ENCODE measurements around the gene THAP8. TPM values are rescaled to one million over a fixed set of nuclear protein-coding genes. Genes with fewer than 3 reads are reported as not detected.

Gene THAP8
- total RNA-seq, 1 experiment from 2014 or later: 7.6 TPM

GRCh38 chr19:36026091-36026876, 27.8 kb downstream of the THAP8 start:
- ChIA-PET POLR2A (no interaction called here), CTCF (no interaction called here)
- Histone ChIP-seq H3K27me3 (replicated peaks; ENCODE audit: control insufficient read depth, insufficient read depth, low read length) (no peaks in the 10 kb centered on the region), H3K4me3 (ENCODE audit: low read depth, low read length) (no peak overlapping the region), H3K4me1 (no peaks in the 10 kb centered on the region), H3K9me3 (no peaks in the 10 kb centered on the region), H3K36me3 (ENCODE audit: control insufficient read depth, insufficient read depth, low read length) (no peaks in the 10 kb centered on the region; the same call in 1 of the 2 replicates)
- BruUV-seq (replicated peaks): no TSS peak
- intact Hi-C loops (cut with micrococcal nuclease; ENCODE audit: unreplicated experiment): no loop called here
- Mint-ChIP-seq H3K27me3 (ENCODE audit: insufficient read depth, unreplicated experiment) (no peaks in the 10 kb centered on the region), H3K27ac (ENCODE audit: unreplicated experiment) (no peak overlapping the region), H3K9me3 (ENCODE audit: unreplicated experiment) (no peaks in the 10 kb centered on the region), H3K36me3 (ENCODE audit: insufficient read depth, unreplicated experiment) (peaks cover 22% of the 10 kb centered on the region), H3K4me3 (ENCODE audit: unreplicated experiment) (no peak overlapping the region), H3K4me1 (ENCODE audit: low read depth, unreplicated experiment) (peaks cover 3% of the 10 kb centered on the region)
- no peak for DNase-seq
- TF ChIP-seq, protein P1, sequence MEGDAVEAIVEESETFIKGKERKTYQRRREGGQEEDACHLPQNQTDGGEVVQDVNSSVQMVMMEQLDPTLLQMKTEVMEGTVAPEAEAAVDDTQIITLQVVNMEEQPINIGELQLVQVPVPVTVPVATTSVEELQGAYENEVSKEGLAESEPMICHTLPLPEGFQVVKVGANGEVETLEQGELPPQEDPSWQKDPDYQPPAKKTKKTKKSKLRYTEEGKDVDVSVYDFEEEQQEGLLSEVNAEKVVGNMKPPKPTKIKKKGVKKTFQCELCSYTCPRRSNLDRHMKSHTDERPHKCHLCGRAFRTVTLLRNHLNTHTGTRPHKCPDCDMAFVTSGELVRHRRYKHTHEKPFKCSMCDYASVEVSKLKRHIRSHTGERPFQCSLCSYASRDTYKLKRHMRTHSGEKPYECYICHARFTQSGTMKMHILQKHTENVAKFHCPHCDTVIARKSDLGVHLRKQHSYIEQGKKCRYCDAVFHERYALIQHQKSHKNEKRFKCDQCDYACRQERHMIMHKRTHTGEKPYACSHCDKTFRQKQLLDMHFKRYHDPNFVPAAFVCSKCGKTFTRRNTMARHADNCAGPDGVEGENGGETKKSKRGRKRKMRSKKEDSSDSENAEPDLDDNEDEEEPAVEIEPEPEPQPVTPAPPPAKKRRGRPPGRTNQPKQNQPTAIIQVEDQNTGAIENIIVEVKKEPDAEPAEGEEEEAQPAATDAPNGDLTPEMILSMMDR (IDR thresholded peaks at IDR 0.05; ENCODE audit: insufficient read depth in 1 of 2, low read depth in 1 of 2, low read length in 1 of 2, severe bottlenecking in 1 of 2, unreplicated experiment in 1 of 2): no peak

GRCh38 chr19:36025541-36025940, 28.5 kb downstream of the THAP8 start:
- Histone ChIP-seq H3K27me3 (replicated peaks; ENCODE audit: control insufficient read depth, insufficient read depth, low read length) (no peaks in the 10 kb centered on the region), H3K36me3 (ENCODE audit: control insufficient read depth, insufficient read depth, low read length) (no peaks in the 10 kb centered on the region; the same call in 1 of the 2 replicates), H3K4me1 (no peaks in the 10 kb centered on the region), H3K4me3 (ENCODE audit: low read depth, low read length) (no peak overlapping the region), H3K9me3 (no peaks in the 10 kb centered on the region)
- Mint-ChIP-seq H3K4me1 (ENCODE audit: low read depth, unreplicated experiment) (no peaks in the 10 kb centered on the region), H3K9me3 (ENCODE audit: unreplicated experiment) (no peaks in the 10 kb centered on the region), H3K27ac (ENCODE audit: unreplicated experiment) (no peak overlapping the region), H3K36me3 (ENCODE audit: insufficient read depth, unreplicated experiment) (peaks cover 24% of the 10 kb centered on the region), H3K4me3 (ENCODE audit: unreplicated experiment) (no peak overlapping the region), H3K27me3 (ENCODE audit: insufficient read depth, unreplicated experiment) (no peaks in the 10 kb centered on the region)
- intact Hi-C loops (cut with micrococcal nuclease; ENCODE audit: unreplicated experiment): no loop called here
- no TSS peak for BruUV-seq (replicated peaks)
- POLR2A ChIA-PET: no interaction called here
- no peak for DNase-seq
- CTCF ChIA-PET: no interaction called here
- TF ChIP-seq, protein P1 (IDR thresholded peaks at IDR 0.05; ENCODE audit: insufficient read depth in 1 of 2, low read depth in 1 of 2, low read length in 1 of 2, severe bottlenecking in 1 of 2, unreplicated experiment in 1 of 2): no peak

- no TSS peak for BruUV-seq (replicated peaks)
- H3K36me3 ChIP-seq (ENCODE audit: control insufficient read depth, insufficient read depth, low read length): no peaks in the 10 kb centered on the region; the same call in 1 of the 2 replicates
- H3K27me3 ChIP-seq (replicated peaks; ENCODE audit: control insufficient read depth, insufficient read depth, low read length): no peaks in the 10 kb centered on the region
- Mint-ChIP-seq H3K4me1 (ENCODE audit: low read depth, unreplicated experiment) (no peaks in the 10 kb centered on the region), H3K9me3 (ENCODE audit: unreplicated experiment) (no peaks in the 10 kb centered on the region), H3K4me3 (ENCODE audit: unreplicated experiment) (no peak overlapping the region), H3K27ac (ENCODE audit: unreplicated experiment) (no peak overlapping the region), H3K27me3 (ENCODE audit: insufficient read depth, unreplicated experiment) (no peaks in the 10 kb centered on the region), H3K36me3 (ENCODE audit: insufficient read depth, unreplicated experiment) (peaks cover 15% of the 10 kb centered on the region)
- H3K4me3 ChIP-seq (ENCODE audit: low read depth, low read length): no peak overlapping the region
- POLR2A ChIA-PET: no interaction called here
- TF ChIP-seq, protein P1 (IDR thresholded peaks at IDR 0.05; ENCODE audit: insufficient read depth in 1 of 2, low read depth in 1 of 2, low read length in 1 of 2, severe bottlenecking in 1 of 2, unreplicated experiment in 1 of 2): no peak
- DNase-seq: no peak
- CTCF ChIA-PET: no interaction called here
- no peaks in the 10 kb centered on the region for H3K9me3 ChIP-seq
- intact Hi-C loops (cut with micrococcal nuclease; ENCODE audit: unreplicated experiment): no loop called here
- no peaks in the 10 kb centered on the region for H3K4me1 ChIP-seq
Measured at GRCh38 chr19:36023432-36023831, 30.7 kb downstream of the THAP8 start.

Measured in Caco-2 (cell line).